ENCODE results near the gene MEIOB. TPM values are rescaled to one million over a fixed set of nuclear protein-coding genes. Genes with fewer than 3 reads are reported as not detected.

The MEIOB gene
- total RNA-seq, 1 experiment from 2014 or later = 1.3 TPM

DNA sequence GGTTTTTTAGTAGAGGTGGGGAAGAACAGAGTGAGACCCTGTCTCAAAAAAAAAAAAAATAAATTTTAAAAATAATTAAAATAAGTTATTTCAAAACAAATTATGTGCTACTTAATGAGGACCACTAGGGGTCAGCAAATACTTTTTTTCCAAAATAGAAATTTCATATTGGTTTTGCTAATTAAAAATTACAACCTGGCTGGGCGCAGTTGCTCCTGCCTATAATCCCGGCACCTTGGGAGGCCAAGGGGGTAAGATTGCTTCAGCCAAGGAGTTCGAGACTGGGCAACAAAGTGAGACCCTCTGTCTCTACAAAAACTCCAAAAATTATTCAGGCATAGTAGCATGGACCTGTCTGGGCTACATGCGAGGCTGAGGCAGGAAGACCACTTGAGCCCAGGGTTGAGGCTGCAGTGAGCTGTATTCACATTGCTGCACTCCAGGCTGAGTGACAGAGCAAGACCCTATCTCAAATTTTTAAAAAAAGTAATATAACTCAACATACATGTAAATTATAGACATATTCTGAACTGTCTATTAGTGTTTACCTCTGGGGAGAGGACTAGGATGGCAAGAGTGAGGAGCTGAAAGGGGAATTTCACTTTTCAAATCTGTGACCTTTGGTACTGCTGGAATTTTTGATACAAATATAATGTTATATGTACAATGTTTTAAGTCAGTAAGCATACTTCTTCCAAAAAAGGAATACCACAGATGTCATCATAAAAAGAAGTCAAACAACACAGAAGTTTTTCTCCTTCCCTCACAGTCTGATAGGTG lies 8.1 kb downstream of the MEIOB start:
- H3K18ac ChIP-seq (ENCODE audit: insufficient read length, low read depth, low read length) = no peak overlapping the region
- Mint-ChIP-seq H3K4me1 (no peaks in the 10 kb centered on the region), H3K27me3 (ENCODE audit: low read depth) (peaks cover 46% of the 10 kb centered on the region), H3K36me3 (ENCODE audit: insufficient read depth in 1 of 3, low read depth in 3 of 3) (peaks cover 0 to 2% (median 0%) of the 10 kb centered on the region in 3 experiments; a peak in 1 of 7 replicates), H3K9me3 (no peaks in the 10 kb centered on the region), H3K27ac (no peak overlapping the region), H3K4me3 (no peak overlapping the region)
- no peak overlapping the region for H2BK15ac ChIP-seq (ENCODE audit: low read depth, low read length)
- H3K9me3 ChIP-seq (ENCODE audit: control insufficient read depth, low read depth, low read length) = no peaks in the 10 kb centered on the region
- no peak overlapping the region for H2BK120ac ChIP-seq (ENCODE audit: low read depth, low read length, poor library complexity, severe bottlenecking)
- H3K56ac ChIP-seq (ENCODE audit: insufficient read length, low read depth, low read length) = no peak overlapping the region
- no peak overlapping the region for H3K9ac ChIP-seq (ENCODE audit: extremely low read depth, insufficient read length, low read length)
- H2BK5ac ChIP-seq (ENCODE audit: insufficient read length, low read length) = no peak overlapping the region
- H2BK20ac ChIP-seq (ENCODE audit: low read depth, low read length, poor library complexity, severe bottlenecking) = no peak overlapping the region
- H3K79me2 ChIP-seq (ENCODE audit: insufficient read depth, low read length) = no peaks in the 10 kb centered on the region
- H3K79me1 ChIP-seq (ENCODE audit: insufficient read depth, low read depth, low read length, poor library complexity, severe bottlenecking) = no peaks in the 10 kb centered on the region
- H4K20me1 ChIP-seq (ENCODE audit: control insufficient read depth, insufficient read depth, insufficient read length) = no peaks in the 10 kb centered on the region
- H3K23me2 ChIP-seq (ENCODE audit: insufficient read length, low read depth, low read length, poor library complexity, severe bottlenecking) = no peaks in the 10 kb centered on the region
- no peaks in the 10 kb centered on the region for H3K4me1 ChIP-seq (ENCODE audit: insufficient read depth, low read length)
- H2BK12ac ChIP-seq (ENCODE audit: insufficient read length, low read depth, low read length) = no peak overlapping the region
- H3K23ac ChIP-seq (ENCODE audit: insufficient read length, low read depth, low read length) = no peak overlapping the region
- H4K8ac ChIP-seq (replicated peaks; ENCODE audit: insufficient read length, low read depth, low read length) = no peak overlapping the region
- no peak overlapping the region for H3K4me2 ChIP-seq (ENCODE audit: insufficient read depth, insufficient read length, low read length)
- H3K14ac ChIP-seq (ENCODE audit: insufficient read depth, low read length) = no peak overlapping the region
- no peak overlapping the region for H3K27ac ChIP-seq (ENCODE audit: insufficient read length, low read depth, low read length)
- H3K4ac ChIP-seq (ENCODE audit: low read depth, low read length) = no peak overlapping the region
- H4K91ac ChIP-seq (ENCODE audit: insufficient read length, low read depth, low read length) = no peak overlapping the region
- H3T11ph ChIP-seq (ENCODE audit: low read length) = no peak overlapping the region
- DNase-seq = no peak
- no peaks in the 10 kb centered on the region for H3K27me3 ChIP-seq (ENCODE audit: insufficient read depth, low read length)
- TF ChIP-seq, protein P1, sequence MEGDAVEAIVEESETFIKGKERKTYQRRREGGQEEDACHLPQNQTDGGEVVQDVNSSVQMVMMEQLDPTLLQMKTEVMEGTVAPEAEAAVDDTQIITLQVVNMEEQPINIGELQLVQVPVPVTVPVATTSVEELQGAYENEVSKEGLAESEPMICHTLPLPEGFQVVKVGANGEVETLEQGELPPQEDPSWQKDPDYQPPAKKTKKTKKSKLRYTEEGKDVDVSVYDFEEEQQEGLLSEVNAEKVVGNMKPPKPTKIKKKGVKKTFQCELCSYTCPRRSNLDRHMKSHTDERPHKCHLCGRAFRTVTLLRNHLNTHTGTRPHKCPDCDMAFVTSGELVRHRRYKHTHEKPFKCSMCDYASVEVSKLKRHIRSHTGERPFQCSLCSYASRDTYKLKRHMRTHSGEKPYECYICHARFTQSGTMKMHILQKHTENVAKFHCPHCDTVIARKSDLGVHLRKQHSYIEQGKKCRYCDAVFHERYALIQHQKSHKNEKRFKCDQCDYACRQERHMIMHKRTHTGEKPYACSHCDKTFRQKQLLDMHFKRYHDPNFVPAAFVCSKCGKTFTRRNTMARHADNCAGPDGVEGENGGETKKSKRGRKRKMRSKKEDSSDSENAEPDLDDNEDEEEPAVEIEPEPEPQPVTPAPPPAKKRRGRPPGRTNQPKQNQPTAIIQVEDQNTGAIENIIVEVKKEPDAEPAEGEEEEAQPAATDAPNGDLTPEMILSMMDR (conservative IDR thresholded peaks at IDR 0.05) = peak; percentile 77
- H4K5ac ChIP-seq (ENCODE audit: insufficient read length, low read depth, low read length) = no peak overlapping the region
- H2AFZ ChIP-seq (ENCODE audit: low read length) = no peak overlapping the region
- H2AK5ac ChIP-seq (ENCODE audit: insufficient read length, low read length) = no peak overlapping the region
- WGBS (ENCODE audit: extremely low coverage, insufficient read length, low lambda C conversion rate) = no CpG with 5 or more reads among the region's 4 CpGs

All from H9 (cell line).